Body of pancreas (tissue), 4 donors: ENCODE data around the gene PDE4D. TPM values are rescaled to one million over a fixed set of nuclear protein-coding genes. Genes with fewer than 3 reads are reported as not detected.
A peak's percentile ranks its signal among the peaks of the same experiment; 100 is the strongest.
"Not testable (repeated sequence)": the region's sequence is repeated elsewhere in the genome, so short reads cannot be mapped to it uniquely, and the experiment has no call there.

ENCODE experiments used
- ATAC-seq: fragments of 150-250 bp; one replicate; pipeline ENCODE4 v1.9.1; 2016
- DNase-seq, 4 donors: peaks; one replicate each; pipeline ENCODE4 v3.0.0-alpha.2; 2019
- H3K27ac ChIP-seq, 4 donors: fragments of 200-600 bp; sonication (generic); 1 replicate in 3 of 4; 2 replicates in 1 of 4; pipeline versions ENCODE4 v1.5.1 to v1.6.1; 2016 to 2019; ENCODE audit warnings: mild to moderate bottlenecking in 1 of 4, mixed read lengths in 1 of 4, moderate library complexity in 1 of 4
- H3K27me3 ChIP-seq, 2 donors: fragments of 200-600 bp; sonication (generic); one replicate each; pipeline ENCODE4 v1.6.0; 2016; ENCODE audit warnings: mild to moderate bottlenecking in 1 of 2
- H3K36me3 ChIP-seq, 2 donors: fragments of 200-600 bp; sonication (generic); replicated peaks in 1 of 2; 2 replicates each; pipeline ENCODE4 v1.5.1; 2016; ENCODE audit warnings: low read depth in 2 of 2; ENCODE audit not compliant: insufficient read depth in 1 of 2
- H3K4me1 ChIP-seq: fragments of 200-600 bp; sonication (generic); one replicate; pipeline ENCODE4 v1.6.0; 2016
- H3K4me3 ChIP-seq, 2 donors: fragments of 200-600 bp; sonication (generic); 1 replicate in 1 of 2; 2 replicates in 1 of 2; pipeline ENCODE4 v1.5.1; 2016 to 2019
- H3K9me3 ChIP-seq, 3 donors: fragments of 200-600 bp; sonication (generic); 1 replicate in 2 of 3; 2 replicates in 1 of 3; pipeline ENCODE4 v1.5.1; 2016
- POLR2A ChIP-seq, 3 donors: fragments of 450-650 bp; IDR thresholded peaks; one replicate each; pipeline ENCODE4 v1.6.1; 2016; ENCODE audit warnings: antibody characterized with exemption in 3 of 3, mild to moderate bottlenecking in 2 of 3
- WGBS, 2 donors: methylation state at CpG; one replicate each; pipeline ENCODE4 v1.1.5; 2017; 5-methylcytosine and 5-hydroxymethylcytosine counted together
- intact Hi-C: fragments of 100-400 bp; cut with DNase I; formaldehyde crosslinking; loops from one replicate; pipeline ENCODE4 v1.15.1; 2023
- total RNA-seq, 2 donors: library from RNA; depleted of rRNA; stranded (reverse); fragments of >200 nt; gene quantifications; one replicate each; pipeline ENCODE4 v1.1.0, GENCODE V29; 2016
- TF ChIP-seq, protein P1 (sequence below), 7 experiments: fragments of 450-650 bp in 4 of 7; fragments of 200-600 bp in 3 of 7; sonication (generic) in 3 of 7; IDR thresholded peaks; one replicate each; pipeline ENCODE4 v1.5.1; 2016 to 2019; ENCODE audit warnings: antibody characterized with exemption in 7 of 7

The PDE4D gene
- total RNA-seq, 2 donors from 2014 or later: 8.6 to 9.2 TPM

DNA sequence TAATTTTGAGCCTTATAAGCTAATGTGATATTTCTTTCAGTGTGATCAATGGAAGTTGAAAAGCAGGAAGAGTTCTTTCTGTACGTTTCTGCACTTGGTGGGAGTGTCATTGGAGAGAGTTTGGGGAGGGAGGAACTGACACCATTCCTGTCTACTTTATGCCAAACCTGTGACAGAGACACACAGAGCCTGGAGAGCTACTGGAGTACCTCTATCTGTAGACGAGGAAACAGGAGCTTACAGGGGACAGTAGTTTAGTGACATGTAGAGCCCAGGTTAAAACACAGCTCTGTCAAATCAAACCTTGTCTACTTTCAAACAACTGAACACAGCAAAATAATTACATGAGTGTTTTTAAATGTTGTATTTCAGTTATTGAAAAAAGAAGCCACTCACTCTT lies 103.6 kb downstream of the PDE4D start:
- DNase-seq (no peak), ATAC-seq (no peak)
- no peaks in the 10 kb centered on the region for H3K36me3 ChIP-seq
- H3K9me3 ChIP-seq: no peaks in the 10 kb centered on the region
- 36 to 41% methylated on average over 2 of the region's 2 CpGs for WGBS, 2 donors
- H3K4me1 ChIP-seq: no peaks in the 10 kb centered on the region
- no peak overlapping the region for H3K4me3 ChIP-seq
- intact Hi-C loops: loop anchor here (10.0 kb wide), 1 partner anchor 285 kb away; no protein-coding TSS in a partner anchor
- TF ChIP-seq, protein P1, sequence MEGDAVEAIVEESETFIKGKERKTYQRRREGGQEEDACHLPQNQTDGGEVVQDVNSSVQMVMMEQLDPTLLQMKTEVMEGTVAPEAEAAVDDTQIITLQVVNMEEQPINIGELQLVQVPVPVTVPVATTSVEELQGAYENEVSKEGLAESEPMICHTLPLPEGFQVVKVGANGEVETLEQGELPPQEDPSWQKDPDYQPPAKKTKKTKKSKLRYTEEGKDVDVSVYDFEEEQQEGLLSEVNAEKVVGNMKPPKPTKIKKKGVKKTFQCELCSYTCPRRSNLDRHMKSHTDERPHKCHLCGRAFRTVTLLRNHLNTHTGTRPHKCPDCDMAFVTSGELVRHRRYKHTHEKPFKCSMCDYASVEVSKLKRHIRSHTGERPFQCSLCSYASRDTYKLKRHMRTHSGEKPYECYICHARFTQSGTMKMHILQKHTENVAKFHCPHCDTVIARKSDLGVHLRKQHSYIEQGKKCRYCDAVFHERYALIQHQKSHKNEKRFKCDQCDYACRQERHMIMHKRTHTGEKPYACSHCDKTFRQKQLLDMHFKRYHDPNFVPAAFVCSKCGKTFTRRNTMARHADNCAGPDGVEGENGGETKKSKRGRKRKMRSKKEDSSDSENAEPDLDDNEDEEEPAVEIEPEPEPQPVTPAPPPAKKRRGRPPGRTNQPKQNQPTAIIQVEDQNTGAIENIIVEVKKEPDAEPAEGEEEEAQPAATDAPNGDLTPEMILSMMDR (IDR thresholded peaks at IDR 0.05): no peak
- no peak for TF ChIP-seq POLR2A (IDR thresholded peaks at IDR 0.05)
- H3K27me3 ChIP-seq: no peaks in the 10 kb centered on the region
- no peak overlapping the region for H3K27ac ChIP-seq

DNA sequence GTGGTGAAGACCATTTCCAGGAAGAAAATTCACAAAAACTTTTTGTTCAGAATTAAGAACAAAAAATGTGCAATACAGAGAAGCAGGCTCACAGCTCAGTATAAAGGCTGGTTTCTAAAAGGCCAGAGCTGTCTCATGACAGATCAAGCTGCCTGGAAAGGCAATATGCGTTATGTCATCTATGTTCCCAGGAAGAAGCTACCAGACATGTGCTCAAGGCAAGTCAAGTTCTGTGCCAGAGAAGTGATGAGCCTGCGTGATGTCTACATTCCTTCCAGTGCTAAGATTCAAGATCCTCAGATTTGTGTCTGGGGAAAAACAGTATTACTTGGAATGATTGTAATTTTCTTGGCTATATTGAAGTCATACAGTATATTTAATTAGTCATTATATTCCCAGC lies 104.3 kb downstream of the PDE4D start:
- H3K27ac ChIP-seq: no peak overlapping the region
- ATAC-seq (peak; percentile 24), DNase-seq (no peak)

DNA sequence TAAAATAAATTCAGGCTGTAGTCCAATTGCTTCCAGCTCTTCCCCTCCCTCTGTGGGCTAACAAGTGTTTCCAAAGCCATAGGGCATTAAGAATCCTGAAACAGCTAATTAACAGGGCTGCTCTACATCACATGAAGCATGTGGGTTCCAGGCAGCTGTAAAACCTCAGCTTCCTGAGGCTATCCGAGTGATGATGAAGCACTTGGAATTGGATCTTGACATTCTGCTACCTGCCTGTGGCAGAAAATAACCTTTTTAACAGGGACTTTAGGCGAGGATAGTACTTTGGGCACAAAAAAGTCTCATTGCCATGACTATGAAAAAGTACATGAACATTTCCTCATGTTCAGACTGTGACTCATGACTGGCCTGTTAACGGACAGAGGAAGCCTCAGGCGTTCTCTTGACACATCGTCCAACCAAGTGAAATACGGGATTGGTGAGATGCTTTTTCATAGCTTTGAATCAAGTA lies 107.2 kb downstream of the PDE4D start:
- no peak for ATAC-seq

More for the DNA sequence above, 104.3 kb downstream of the PDE4D start:
- H3K36me3 ChIP-seq: no peaks in the 10 kb centered on the region
- intact Hi-C loops: no loop called here
- no peak overlapping the region for H3K4me3 ChIP-seq
- no peak for TF ChIP-seq POLR2A (IDR thresholded peaks at IDR 0.05)
- TF ChIP-seq, protein P1 (IDR thresholded peaks at IDR 0.05): no peak
- no peaks in the 10 kb centered on the region for H3K4me1 ChIP-seq
- H3K9me3 ChIP-seq: no peaks in the 10 kb centered on the region
- no peaks in the 10 kb centered on the region for H3K27me3 ChIP-seq
- WGBS, 2 donors: 77 to 80% methylated on average over 2 of the region's 2 CpGs

DNA sequence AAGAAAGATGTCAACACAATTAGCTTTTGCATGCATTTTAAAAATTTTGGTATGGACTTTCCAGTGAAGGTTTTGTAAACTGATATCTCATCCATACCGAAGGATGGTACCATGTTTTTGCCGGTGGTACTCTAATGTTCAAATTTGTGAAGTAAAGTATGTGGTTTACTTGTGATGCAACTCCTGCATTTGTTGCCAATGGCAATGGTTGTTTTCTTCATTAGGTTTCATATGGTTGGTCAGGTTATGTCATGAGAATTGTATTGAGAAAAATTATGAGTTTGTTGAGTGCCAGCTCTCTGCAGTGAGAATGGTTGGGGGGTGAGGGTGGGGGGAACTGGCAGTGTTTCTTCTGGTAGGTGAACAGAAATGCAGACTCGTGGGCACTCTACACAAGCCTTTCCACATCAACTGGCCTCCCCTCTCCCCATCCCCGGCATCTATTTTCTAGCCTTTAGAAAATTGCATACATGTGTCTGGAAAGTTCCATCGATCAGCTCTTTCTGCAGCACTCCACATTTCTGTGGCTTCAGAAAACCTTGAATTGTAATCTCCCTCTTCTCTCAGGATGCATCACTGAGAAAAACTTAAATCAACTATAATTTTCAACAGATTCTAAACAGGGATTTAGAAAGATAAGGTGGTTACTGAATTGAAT lies 107.7 kb downstream of the PDE4D start:
- 68 to 87% methylated on average over 5 of the region's 5 CpGs for WGBS, 2 donors
- DNase-seq (no peak), ATAC-seq (no peak)
- Histone ChIP-seq H3K27me3 (no peaks in the 10 kb centered on the region), H3K36me3 (no peaks in the 10 kb centered on the region), H3K4me1 (no peaks in the 10 kb centered on the region), H3K27ac (no peak overlapping the region), H3K4me3 (no peak overlapping the region), H3K9me3 (no peaks in the 10 kb centered on the region)
- intact Hi-C loops: no loop called here
- TF ChIP-seq, protein P1 (IDR thresholded peaks at IDR 0.05): no peak
- no peak for TF ChIP-seq POLR2A (IDR thresholded peaks at IDR 0.05)

More for the DNA sequence above, 107.2 kb downstream of the PDE4D start:
- WGBS, 2 donors: 68 to 81% methylated on average over 6 of the region's 6 CpGs
- no peak for DNase-seq
- Histone ChIP-seq H3K9me3 (no peaks in the 10 kb centered on the region), H3K4me3 (no peak overlapping the region), H3K36me3 (no peaks in the 10 kb centered on the region), H3K27ac (no peak overlapping the region), H3K27me3 (no peaks in the 10 kb centered on the region), H3K4me1 (no peaks in the 10 kb centered on the region)
- intact Hi-C loops: no loop called here
- TF ChIP-seq, protein P1 (IDR thresholded peaks at IDR 0.05): no peak
- no peak for TF ChIP-seq POLR2A (IDR thresholded peaks at IDR 0.05)

DNA sequence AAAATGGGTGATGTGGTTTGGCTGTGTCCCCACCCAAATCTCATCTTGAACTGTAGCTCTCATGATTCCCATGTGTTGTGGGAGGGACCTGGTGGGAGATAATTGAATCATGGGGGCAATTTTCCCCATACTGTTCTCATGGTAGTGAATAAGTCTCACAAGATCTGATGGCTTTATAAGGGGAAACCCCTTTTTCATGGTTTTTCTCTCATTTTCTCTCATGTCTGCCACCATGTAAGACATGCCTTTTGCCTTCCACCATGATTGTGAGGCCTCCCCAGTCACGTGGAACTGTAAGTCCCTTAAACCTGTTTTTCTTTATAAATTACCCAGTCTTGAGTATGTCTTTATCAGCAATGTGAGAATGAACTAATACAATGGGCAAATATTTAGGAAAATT lies 108.8 kb downstream of the PDE4D start:
- H3K27ac ChIP-seq, H3K27me3 ChIP-seq, H3K4me3 ChIP-seq, ATAC-seq, H3K4me1 ChIP-seq, intact Hi-C loops, DNase-seq, H3K9me3 ChIP-seq, H3K36me3 ChIP-seq: not testable (repeated sequence)
- WGBS, 2 donors: 61 to 81% methylated on average over 1 of the region's 1 CpG
